ENCODE data around the gene PGGHG.

DNA sequence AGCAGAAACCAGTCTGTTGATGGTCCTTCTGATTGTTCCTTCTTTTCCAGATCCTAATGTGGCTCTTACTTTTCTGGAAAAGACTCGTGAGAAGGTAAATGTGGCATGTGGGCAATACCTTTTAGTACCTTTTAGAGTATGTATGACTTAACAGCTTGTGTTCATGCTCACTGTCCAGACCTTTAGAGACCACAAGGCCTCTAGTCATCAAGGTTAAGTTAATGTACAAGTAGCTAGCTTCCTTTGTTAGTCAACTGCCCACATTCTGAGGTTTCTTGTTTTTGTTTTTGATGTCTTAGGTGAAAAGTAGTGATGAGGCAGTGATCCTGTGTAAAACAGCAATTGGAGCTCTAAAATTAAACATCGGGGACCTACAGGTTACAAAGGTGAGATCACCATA lies 44.5 kb upstream of the PGGHG start:
- TF ChIP-seq, protein P1, sequence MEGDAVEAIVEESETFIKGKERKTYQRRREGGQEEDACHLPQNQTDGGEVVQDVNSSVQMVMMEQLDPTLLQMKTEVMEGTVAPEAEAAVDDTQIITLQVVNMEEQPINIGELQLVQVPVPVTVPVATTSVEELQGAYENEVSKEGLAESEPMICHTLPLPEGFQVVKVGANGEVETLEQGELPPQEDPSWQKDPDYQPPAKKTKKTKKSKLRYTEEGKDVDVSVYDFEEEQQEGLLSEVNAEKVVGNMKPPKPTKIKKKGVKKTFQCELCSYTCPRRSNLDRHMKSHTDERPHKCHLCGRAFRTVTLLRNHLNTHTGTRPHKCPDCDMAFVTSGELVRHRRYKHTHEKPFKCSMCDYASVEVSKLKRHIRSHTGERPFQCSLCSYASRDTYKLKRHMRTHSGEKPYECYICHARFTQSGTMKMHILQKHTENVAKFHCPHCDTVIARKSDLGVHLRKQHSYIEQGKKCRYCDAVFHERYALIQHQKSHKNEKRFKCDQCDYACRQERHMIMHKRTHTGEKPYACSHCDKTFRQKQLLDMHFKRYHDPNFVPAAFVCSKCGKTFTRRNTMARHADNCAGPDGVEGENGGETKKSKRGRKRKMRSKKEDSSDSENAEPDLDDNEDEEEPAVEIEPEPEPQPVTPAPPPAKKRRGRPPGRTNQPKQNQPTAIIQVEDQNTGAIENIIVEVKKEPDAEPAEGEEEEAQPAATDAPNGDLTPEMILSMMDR (IDR thresholded peaks at IDR 0.05), result no peak
- no peak for TF ChIP-seq POLR2A (IDR thresholded peaks at IDR 0.05)
